Measurements from ENCODE around the gene OR6K3. TPM values are rescaled to one million over a fixed set of nuclear protein-coding genes. Genes with fewer than 3 reads are reported as not detected.

OR6K3 gene
- total RNA-seq, 1 experiment from 2014 or later = not detected

Other genes starting within 250 kb of the OR6K3 start
- gene OR10R2, start 248.5 kb downstream of the OR6K3 start, total RNA-seq (2014; rRNA removed; shearing (Covaris generic)) = not detected in 2 replicates
- not detected in 2 replicates for gene OR6Y1, start 166.3 kb downstream of the OR6K3 start, total RNA-seq (2014; rRNA removed; shearing (Covaris generic))
- not detected in 2 replicates for gene OR6P1, start 150.1 kb downstream of the OR6K3 start, total RNA-seq (2014; rRNA removed; shearing (Covaris generic))
- not detected in 2 replicates for gene OR10X1, start 140.8 kb downstream of the OR6K3 start, total RNA-seq (2014; rRNA removed; shearing (Covaris generic))
- not detected in 2 replicates for gene OR10Z1, start 115.5 kb downstream of the OR6K3 start, total RNA-seq (2014; rRNA removed; shearing (Covaris generic))
- not detected in 2 replicates for gene SPTA1, start 34.0 kb downstream of the OR6K3 start, total RNA-seq (2014; rRNA removed; shearing (Covaris generic))
- gene OR6K2, start 20.1 kb downstream of the OR6K3 start, total RNA-seq (2014; rRNA removed; shearing (Covaris generic)) = not detected in 2 replicates
- not detected in 2 replicates for gene OR6K6, start 34.0 kb upstream of the OR6K3 start, total RNA-seq (2014; rRNA removed; shearing (Covaris generic))
- gene OR6N1, start 51.5 kb upstream of the OR6K3 start, total RNA-seq (2014; rRNA removed; shearing (Covaris generic)) = not detected in 2 replicates
- not detected in 2 replicates for gene OR6N2, start 60.5 kb upstream of the OR6K3 start, total RNA-seq (2014; rRNA removed; shearing (Covaris generic))
- gene MNDA, start 110.6 kb upstream of the OR6K3 start, total RNA-seq (2014; rRNA removed; shearing (Covaris generic)) = not detected in 2 replicates
- gene PYHIN1, start 210.8 kb upstream of the OR6K3 start, total RNA-seq (2014; rRNA removed; shearing (Covaris generic)) = not detected in 2 replicates

Data from H7 (cell line).